GM12891 (cell line): ENCODE measurements around the gene TRIM9.

Experiments
- PAX5 ChIP-seq: IDR thresholded peaks from 2 replicates; pipeline ENCODE4 v1.6.1; 2011; ENCODE audit warnings: low read length, moderate library complexity, mild to moderate bottlenecking; ENCODE audit not compliant: insufficient read depth, severe bottlenecking
- POLR2A ChIP-seq: IDR thresholded peaks from 2 replicates; pipeline ENCODE4 v1.6.1; 2011; ENCODE audit warnings: low read depth, low read length, control low read depth
- POLR2AphosphoS5 ChIP-seq: IDR thresholded peaks from 2 replicates; pipeline ENCODE4 v1.6.1; 2011; ENCODE audit warnings: low read depth, low read length, control low read depth
- TAF1 ChIP-seq: IDR thresholded peaks from 2 replicates; pipeline ENCODE4 v1.6.1; 2011; ENCODE audit warnings: low read depth, low read length, control low read depth

GRCh38 chr14:51028361-51028760, 66.5 kb downstream of the TRIM9 start:
- no peak for TF ChIP-seq POLR2A
- TF ChIP-seq POLR2AphosphoS5, result no peak
- TF ChIP-seq PAX5, result no peak
- TF ChIP-seq TAF1, result no peak
